ENCODE results near the gene SCFD2. TPM values are rescaled to one million over a fixed set of nuclear protein-coding genes. Genes with fewer than 3 reads are reported as not detected.

Gene SCFD2
- total and polyA plus RNA-seq, 2 donors (not counting 3 experiments of a cell fraction or from before 2014, with no cell fraction given) = 12.3 to 22.8 TPM

DNA sequence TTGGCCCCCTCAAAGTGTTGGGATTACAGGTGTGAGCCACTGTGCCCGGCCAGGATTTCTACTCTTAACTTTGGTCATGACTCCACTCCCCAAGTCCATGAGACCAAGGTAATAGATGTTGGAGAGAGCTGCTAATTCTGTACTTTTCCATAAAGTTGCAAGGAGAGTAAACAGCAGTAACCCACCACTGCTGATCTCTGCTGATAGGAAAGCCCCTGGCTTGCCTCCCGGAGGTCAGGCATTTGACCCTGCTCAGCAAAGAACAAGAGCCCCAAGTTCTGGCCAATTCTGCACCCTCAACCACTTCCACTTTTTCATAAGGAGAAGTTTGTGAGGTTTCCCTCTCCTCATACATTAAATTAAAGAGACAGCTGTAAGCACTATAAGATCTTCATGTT, 360.7 kb downstream of the SCFD2 start:
- no peaks in the 10 kb centered on the region for H3K4me1 ChIP-seq (ENCODE audit: control insufficient read depth, extremely low read depth, insufficient read depth, low read length)
- no peak overlapping the region for H3K4me3 ChIP-seq (replicated peaks in 1 of 3; ENCODE audit: insufficient read depth in 1 of 3, low read depth in 1 of 3, low read length in 3 of 3)
- TF ChIP-seq, protein P1, sequence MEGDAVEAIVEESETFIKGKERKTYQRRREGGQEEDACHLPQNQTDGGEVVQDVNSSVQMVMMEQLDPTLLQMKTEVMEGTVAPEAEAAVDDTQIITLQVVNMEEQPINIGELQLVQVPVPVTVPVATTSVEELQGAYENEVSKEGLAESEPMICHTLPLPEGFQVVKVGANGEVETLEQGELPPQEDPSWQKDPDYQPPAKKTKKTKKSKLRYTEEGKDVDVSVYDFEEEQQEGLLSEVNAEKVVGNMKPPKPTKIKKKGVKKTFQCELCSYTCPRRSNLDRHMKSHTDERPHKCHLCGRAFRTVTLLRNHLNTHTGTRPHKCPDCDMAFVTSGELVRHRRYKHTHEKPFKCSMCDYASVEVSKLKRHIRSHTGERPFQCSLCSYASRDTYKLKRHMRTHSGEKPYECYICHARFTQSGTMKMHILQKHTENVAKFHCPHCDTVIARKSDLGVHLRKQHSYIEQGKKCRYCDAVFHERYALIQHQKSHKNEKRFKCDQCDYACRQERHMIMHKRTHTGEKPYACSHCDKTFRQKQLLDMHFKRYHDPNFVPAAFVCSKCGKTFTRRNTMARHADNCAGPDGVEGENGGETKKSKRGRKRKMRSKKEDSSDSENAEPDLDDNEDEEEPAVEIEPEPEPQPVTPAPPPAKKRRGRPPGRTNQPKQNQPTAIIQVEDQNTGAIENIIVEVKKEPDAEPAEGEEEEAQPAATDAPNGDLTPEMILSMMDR (IDR thresholded peaks at IDR 0.05; ENCODE audit: extremely low read depth in 1 of 2, insufficient read depth in 1 of 2, low read depth in 1 of 2, low read length in 2 of 2) = no peak
- H3K36me3 ChIP-seq (ENCODE audit: control insufficient read depth in 2 of 2, extremely low read depth in 1 of 2, insufficient read depth in 2 of 2, low read length in 2 of 2) = no peaks in the 10 kb centered on the region
- no TSS peak for BruUV-seq (replicated peaks)
- FAIRE-seq = no peak
- H3K9ac ChIP-seq (replicated peaks; ENCODE audit: extremely low read depth, insufficient read depth, low read length) = no peak overlapping the region
- POLR2A ChIA-PET = no interaction called here
- no peaks in the 10 kb centered on the region for H3K79me2 ChIP-seq (ENCODE audit: control insufficient read depth, insufficient read depth, low read length)
- DNase-seq (ENCODE audit: low read depth, low spot score) = peak; percentile 36
- CTCF ChIA-PET = interaction anchor here (1.4 to 1.6 kb wide), 2 partner anchors 17 to 22 kb away, joined by 3 to 4 read pairs; no protein-coding TSS in a partner anchor
- dilution Hi-C loops (cut with MboI; ENCODE audit: extremely low pct_ligation_motif_present, low sequenced_read_pairs) = no loop called here
- no peaks in the 10 kb centered on the region for H3K9me1 ChIP-seq (replicated peaks; ENCODE audit: control insufficient read depth, extremely low read depth, insufficient read depth, low read length)
- no peak overlapping the region for H2AFZ ChIP-seq (ENCODE audit: low read depth, low read length)
- H3K27me3 ChIP-seq (ENCODE audit: control insufficient read depth in 2 of 2, insufficient read depth in 2 of 2, low read length in 2 of 2) = no peaks in the 10 kb centered on the region
- H3K4me2 ChIP-seq (ENCODE audit: insufficient read depth, low read length) = no peak overlapping the region
- intact Hi-C loops (cut with micrococcal nuclease) = no loop called here
- no peak overlapping the region for H3K27ac ChIP-seq (ENCODE audit: insufficient read depth, low read depth, low read length)
- H4K20me1 ChIP-seq (replicated peaks; ENCODE audit: control insufficient read depth, extremely low read depth, insufficient read depth, low read length) = no peaks in the 10 kb centered on the region
- no peaks in the 10 kb centered on the region for H3K9me3 ChIP-seq (replicated peaks; ENCODE audit: control insufficient read depth, insufficient read depth, low read length)

DNA sequence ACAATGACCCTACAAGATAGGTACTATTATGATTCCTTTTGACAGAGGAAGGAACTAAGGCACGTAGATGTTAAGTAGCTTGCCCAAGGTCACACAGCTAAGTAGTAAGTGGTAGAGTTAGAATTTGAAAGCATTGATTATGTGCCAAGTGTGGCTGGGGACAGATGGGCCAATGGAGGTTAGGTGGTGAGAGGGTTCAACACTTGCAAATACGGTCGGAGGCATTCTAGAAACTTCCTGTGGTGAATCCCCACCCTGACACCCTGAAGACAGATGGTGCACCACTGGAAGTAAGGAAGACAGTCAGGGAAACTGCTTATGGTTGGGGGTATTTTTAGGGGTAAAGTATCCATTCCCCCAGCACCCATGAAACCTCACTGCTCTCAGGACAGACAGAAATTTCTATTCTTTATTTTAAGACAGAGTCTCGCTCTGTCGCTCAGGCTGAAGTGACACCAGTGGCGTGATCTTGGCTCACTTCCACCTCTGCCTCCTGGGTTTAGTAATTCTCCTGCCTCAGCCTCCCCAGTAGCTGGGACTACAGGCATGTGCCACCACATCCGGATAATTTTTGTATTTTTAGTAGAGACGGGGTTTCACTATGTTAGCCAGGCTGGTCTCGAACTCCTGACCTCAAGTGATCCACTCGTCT, 361.2 kb downstream of the SCFD2 start:
- no peaks in the 10 kb centered on the region for H3K79me2 ChIP-seq (ENCODE audit: control insufficient read depth, insufficient read depth, low read length)
- FAIRE-seq = no peak
- H2AFZ ChIP-seq (ENCODE audit: low read depth, low read length) = no peak overlapping the region
- no peak for DNase-seq (ENCODE audit: low read depth, low spot score)
- no peaks in the 10 kb centered on the region for H3K4me1 ChIP-seq (ENCODE audit: control insufficient read depth, extremely low read depth, insufficient read depth, low read length)
- dilution Hi-C loops (cut with MboI; ENCODE audit: extremely low pct_ligation_motif_present, low sequenced_read_pairs) = no loop called here
- no peaks in the 10 kb centered on the region for H3K27me3 ChIP-seq (ENCODE audit: control insufficient read depth in 2 of 2, insufficient read depth in 2 of 2, low read length in 2 of 2)
- H3K4me2 ChIP-seq (ENCODE audit: insufficient read depth, low read length) = no peak overlapping the region
- no peak overlapping the region for H3K27ac ChIP-seq (ENCODE audit: insufficient read depth, low read depth, low read length)
- H4K20me1 ChIP-seq (replicated peaks; ENCODE audit: control insufficient read depth, extremely low read depth, insufficient read depth, low read length) = no peaks in the 10 kb centered on the region
- POLR2A ChIA-PET = no interaction called here
- CTCF ChIA-PET = interaction anchor here (1.6 kb wide), 1 partner anchor 17 kb away, joined by 4 read pairs; no protein-coding TSS in a partner anchor
- no peaks in the 10 kb centered on the region for H3K36me3 ChIP-seq (ENCODE audit: control insufficient read depth in 2 of 2, extremely low read depth in 1 of 2, insufficient read depth in 2 of 2, low read length in 2 of 2)
- intact Hi-C loops (cut with micrococcal nuclease) = no loop called here
- no TSS peak for BruUV-seq (replicated peaks)
- no peak overlapping the region for H3K4me3 ChIP-seq (replicated peaks in 1 of 3; ENCODE audit: insufficient read depth in 1 of 3, low read depth in 1 of 3, low read length in 3 of 3)
- H3K9me1 ChIP-seq (replicated peaks; ENCODE audit: control insufficient read depth, extremely low read depth, insufficient read depth, low read length) = no peaks in the 10 kb centered on the region
- TF ChIP-seq POLR2A (IDR thresholded peaks at IDR 0.05; ENCODE audit: low read depth, low read length) (no peak), POLR2AphosphoS5 (IDR thresholded peaks at IDR 0.05; ENCODE audit: insufficient read depth, low read depth, low read length) (no peak), MYC (IDR thresholded peaks at IDR 0.05; ENCODE audit: low read depth, low read length) (no peak)
- TF ChIP-seq, protein P1 (IDR thresholded peaks at IDR 0.05; ENCODE audit: extremely low read depth in 1 of 2, insufficient read depth in 1 of 2, low read depth in 1 of 2, low read length in 2 of 2) = no peak
- H3K9me3 ChIP-seq (replicated peaks; ENCODE audit: control insufficient read depth, insufficient read depth, low read length) = no peaks in the 10 kb centered on the region
- H3K9ac ChIP-seq (replicated peaks; ENCODE audit: extremely low read depth, insufficient read depth, low read length) = no peak overlapping the region
